ENCODE data around the gene HOXB3.

Gene HOXB3

GRCh38 chr17:48555258-48556228 is 34.5 kb downstream of the HOXB3 start:
- H3K4me3 ChIP-seq (ENCODE audit: low read length) = peak overlapping the region; percentile 36
- DNase-seq (ENCODE audit: low read depth) = peak; percentile 45

GRCh38 chr17:48554412-48555257 is 35.4 kb downstream of the HOXB3 start:
- peak overlapping the region; percentile 36 for H3K4me3 ChIP-seq (ENCODE audit: low read length)
- no peak for DNase-seq (ENCODE audit: low read depth)
- no peak for TF ChIP-seq CTCF (IDR thresholded peaks at IDR 0.05; ENCODE audit: insufficient read depth, low read depth, low read length, missing control alignments)

More at GRCh38 chr17:48555258-48556228, 34.5 kb downstream of the HOXB3 start:
- no peak for TF ChIP-seq CTCF (IDR thresholded peaks at IDR 0.05; ENCODE audit: insufficient read depth, low read depth, low read length, missing control alignments)

- H3K4me3 ChIP-seq (ENCODE audit: low read length) = no peak overlapping the region
- DNase-seq (ENCODE audit: low read depth) = no peak
- no peak for TF ChIP-seq CTCF (IDR thresholded peaks at IDR 0.05; ENCODE audit: insufficient read depth, low read depth, low read length, missing control alignments)
Measured at GRCh38 chr17:48553826-48554225, 36.2 kb downstream of the HOXB3 start.

GRCh38 chr17:48553190-48553547 is 36.9 kb downstream of the HOXB3 start:
- no peak for TF ChIP-seq CTCF (IDR thresholded peaks at IDR 0.05; ENCODE audit: insufficient read depth, low read depth, low read length, missing control alignments)
- no peak overlapping the region for H3K4me3 ChIP-seq (ENCODE audit: low read length)
- DNase-seq (ENCODE audit: low read depth) = no peak

- no peak for DNase-seq (ENCODE audit: low read depth)
- TF ChIP-seq CTCF (IDR thresholded peaks at IDR 0.05; ENCODE audit: insufficient read depth, low read depth, low read length, missing control alignments) = no peak
- H3K4me3 ChIP-seq (ENCODE audit: low read length) = no peak overlapping the region
Measured at GRCh38 chr17:48552466-48553189, 37.4 kb downstream of the HOXB3 start.

- DNase-seq (ENCODE audit: low read depth) = no peak
- no peak for TF ChIP-seq CTCF (IDR thresholded peaks at IDR 0.05; ENCODE audit: insufficient read depth, low read depth, low read length, missing control alignments)
- no peak overlapping the region for H3K4me3 ChIP-seq (ENCODE audit: low read length)
Measured at GRCh38 chr17:48551596-48552465, 38.2 kb downstream of the HOXB3 start.

Data from epithelial cell of esophagus (primary cell).